HCEC 1CT (cell line): ENCODE results near the gene PLCB4.

Experiments
- DNase-seq: peaks from one replicate; pipeline ENCODE4 v3.0.0-alpha.2; 2017

PLCB4 gene

GRCh38 chr20:9062066-9062465 is 6.8 kb upstream of the PLCB4 start:
- no peak for DNase-seq

DNA sequence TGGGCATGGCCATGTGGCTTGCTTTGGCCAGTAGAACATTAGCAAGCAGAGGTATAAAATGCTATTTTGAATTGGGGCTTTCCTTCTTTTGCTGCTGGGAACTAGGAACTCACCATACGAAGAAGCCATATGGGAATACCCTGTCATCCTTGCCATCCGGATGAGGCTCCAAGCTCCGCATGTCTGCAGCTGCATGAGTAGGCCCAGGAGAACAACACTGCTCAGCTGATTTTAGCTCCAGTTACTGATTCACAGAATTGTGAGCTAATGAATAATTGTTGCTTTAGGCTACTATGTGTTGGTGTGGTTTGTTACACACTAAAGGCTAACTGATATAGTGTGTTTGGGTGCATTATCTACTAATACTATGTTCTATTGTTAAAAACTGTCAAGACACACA is 2.7 kb upstream of the PLCB4 start:
- no peak for DNase-seq

DNA sequence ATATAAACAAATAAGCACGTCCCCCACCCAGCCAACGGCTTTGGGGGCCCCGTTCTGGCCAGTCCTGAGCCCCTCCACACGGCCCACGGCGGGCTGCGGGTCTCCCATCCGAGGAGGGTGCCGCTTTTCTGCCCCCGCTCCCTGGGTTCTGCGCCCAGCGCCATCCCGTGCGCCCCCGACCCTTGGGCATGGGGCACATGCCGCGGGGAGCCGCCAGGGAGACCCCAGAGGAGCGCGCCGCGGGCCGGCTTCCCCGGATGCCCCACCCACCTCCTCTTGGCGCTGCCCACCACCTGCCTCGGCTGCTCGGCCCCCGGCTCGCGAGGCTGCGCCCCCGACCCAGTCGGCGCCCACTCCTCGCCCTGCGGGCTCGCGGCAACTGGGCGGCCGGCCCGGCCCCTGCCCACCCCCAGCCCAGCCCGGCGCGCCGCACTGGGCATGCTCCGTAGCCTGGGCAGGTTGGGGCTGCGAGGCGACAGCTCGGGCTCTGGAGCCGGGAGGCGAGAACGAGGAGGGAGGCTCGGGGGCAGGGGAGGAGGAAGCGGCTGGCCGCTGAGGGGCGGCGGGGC is 570 bp upstream of the PLCB4 start:
- DNase-seq = peak; percentile 48

DNA sequence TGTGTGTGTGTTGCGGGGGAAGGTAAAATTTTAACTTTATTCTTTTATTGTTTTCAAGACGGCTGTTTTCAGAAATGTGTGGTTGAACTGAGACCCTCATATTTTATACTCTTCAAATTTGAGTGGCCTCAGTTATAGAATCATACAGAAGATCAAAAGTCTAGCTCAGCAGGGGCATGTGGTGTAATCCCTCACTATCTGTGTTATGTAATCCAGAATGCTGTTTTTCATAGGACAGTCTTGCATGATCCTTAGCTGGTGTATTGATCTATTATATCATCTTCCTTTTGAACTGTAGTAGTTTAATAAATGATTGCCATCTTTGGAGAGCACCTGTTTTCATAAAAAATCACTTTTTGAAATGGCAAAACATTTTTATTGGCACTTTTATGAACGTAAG is 1.4 kb downstream of the PLCB4 start:
- no peak for DNase-seq

GRCh38 chr20:9071976-9072726 is 3.3 kb downstream of the PLCB4 start:
- DNase-seq = peak; percentile 33

GRCh38 chr20:9072861-9073500 is 4.1 kb downstream of the PLCB4 start:
- DNase-seq = no peak

- no peak for DNase-seq
Observed at GRCh38 chr20:9075264-9076095, 6.6 kb downstream of the PLCB4 start.

GRCh38 chr20:9076440-9076839 is 7.6 kb downstream of the PLCB4 start:
- no peak for DNase-seq

DNA sequence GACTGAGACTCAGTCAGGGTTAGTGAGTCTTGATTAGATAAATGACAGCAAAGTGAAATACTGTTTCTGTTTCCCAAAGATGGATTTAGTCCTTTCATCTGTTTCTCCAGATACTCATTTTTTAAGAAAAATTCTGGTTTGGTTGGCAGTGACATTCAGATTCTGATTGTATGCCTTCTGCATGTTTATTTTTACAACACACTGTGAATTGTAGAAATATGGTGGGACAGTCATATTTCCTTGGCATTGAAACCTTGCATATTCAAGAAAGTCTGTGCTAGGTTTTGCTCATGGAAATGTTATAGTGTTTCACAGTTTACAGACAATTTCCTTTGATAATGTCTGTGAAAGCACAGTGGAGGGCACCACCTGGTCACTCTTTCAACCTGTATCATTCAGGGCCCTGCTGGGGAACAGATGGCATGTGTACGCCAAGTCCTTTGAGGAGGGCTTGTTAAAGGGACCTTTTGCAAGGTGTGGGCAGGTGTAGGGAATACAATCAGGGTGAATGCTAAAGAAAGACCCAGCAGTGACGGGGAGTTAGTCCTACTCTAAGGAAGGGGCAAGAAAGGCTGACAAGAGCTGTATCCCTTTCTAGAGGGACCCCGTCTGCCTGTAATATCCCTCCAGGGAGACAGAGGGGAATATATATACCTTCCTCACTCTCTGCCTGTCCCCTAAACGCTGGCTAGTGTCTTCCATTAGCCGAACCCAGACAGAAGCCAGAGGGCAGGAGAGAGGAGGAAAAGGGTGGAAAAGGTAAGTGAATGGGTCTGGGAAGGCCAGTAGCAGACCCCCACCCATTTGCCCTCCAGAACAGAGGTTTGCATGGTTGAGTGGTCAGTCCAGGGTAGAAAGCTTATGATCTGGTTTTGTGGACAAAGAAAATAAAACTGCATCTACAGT is 10.2 kb downstream of the PLCB4 start:
- no peak for DNase-seq

DNA sequence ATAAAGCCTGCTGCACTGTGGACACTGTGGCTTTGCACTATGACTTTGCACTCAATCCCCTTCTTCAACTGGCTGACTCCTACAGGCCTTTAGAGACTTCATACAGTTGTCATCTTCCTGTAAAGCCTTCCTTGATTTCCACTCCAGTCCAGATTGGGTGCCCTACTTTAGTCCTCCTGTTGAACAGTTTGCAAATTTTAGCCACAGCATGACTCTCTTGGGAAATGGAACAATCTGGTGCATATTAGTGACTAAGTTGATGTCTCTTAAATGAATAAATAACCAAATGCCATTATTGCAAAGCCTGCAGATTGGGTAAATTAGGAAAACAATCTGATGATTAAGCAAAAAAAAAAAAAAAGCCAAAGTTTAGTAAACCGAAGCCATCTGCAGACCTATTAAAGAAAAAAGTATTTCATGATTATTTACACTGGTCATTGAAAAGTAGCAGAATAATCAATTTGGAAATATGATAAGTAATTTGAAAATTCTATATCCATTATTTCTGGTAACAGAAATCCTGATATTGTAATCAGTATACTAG is 12.6 kb downstream of the PLCB4 start:
- peak; percentile 23 for DNase-seq

DNA sequence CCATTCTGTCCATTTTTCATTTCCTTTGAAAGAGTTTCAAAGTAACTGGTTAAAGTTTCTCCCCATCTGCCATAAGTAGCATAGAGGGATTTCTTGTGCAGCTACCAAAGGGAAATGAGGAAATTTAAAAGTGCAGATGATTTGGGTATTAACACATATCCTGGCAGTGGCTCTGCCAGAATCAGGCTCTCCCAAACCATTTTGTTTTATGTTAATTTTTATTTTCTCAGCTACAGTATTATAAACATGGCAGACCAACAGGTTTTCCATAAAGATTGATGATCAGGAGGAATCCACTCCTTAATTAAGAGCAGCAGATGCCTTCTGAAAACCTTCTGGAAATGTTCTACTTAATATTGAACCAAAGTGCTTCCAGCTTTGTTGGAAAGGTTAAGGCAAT is 13.9 kb downstream of the PLCB4 start:
- DNase-seq = no peak

DNA sequence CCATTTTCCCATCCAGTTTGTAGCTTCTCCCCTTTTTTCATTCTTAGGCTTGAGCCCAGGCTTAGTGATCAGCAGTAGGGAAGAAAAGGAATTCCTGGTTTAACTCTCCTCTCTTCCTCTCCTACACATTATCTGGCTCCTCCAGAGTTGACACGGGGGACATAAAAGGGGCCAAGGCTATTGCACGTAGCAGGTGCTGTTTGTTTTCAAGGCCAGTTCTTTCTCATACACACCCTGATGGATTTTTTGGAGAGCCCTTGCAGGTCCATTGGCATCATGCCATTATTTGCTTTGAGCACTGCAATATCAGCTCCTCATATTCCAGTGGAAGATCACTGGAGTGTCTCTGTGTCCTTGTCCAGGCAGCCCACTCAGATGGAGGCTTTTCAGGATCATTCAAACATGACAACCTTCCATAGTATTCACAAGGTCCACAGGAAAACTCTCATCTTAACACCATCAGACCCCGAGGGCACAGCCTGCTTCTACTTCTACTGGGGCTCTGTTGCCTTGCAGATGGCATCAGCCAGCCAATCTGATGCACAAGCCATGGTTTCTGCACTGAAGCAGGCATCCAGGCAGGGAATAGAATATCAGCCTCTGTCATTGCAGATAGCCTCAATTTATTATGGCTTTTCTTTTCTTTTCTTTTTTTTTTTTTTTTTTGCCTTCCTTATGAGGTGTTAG is 18.8 kb downstream of the PLCB4 start:
- DNase-seq = no peak

DNA sequence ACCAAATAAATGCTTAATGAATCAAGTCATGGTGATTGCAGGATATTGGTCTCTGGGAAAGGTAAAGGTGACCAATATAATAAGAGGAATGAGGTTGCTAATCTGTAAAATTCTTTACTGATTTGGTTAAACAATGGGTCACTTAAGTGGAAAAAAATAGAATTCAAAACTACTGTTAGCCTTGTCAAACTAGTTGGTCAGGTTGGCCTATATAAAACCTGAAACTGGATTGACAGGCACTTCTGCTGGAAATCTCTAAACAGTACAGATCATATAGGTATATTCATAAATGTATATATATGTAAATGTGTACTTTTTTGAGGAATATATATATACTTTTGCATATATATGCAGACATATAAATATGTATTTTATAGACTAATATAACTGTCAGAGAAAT is 19.7 kb downstream of the PLCB4 start:
- DNase-seq = no peak

GRCh38 chr20:9092113-9092512 is 23.2 kb downstream of the PLCB4 start:
- DNase-seq = no peak

GRCh38 chr20:9092655-9093054 is 23.8 kb downstream of the PLCB4 start:
- DNase-seq = no peak

DNA sequence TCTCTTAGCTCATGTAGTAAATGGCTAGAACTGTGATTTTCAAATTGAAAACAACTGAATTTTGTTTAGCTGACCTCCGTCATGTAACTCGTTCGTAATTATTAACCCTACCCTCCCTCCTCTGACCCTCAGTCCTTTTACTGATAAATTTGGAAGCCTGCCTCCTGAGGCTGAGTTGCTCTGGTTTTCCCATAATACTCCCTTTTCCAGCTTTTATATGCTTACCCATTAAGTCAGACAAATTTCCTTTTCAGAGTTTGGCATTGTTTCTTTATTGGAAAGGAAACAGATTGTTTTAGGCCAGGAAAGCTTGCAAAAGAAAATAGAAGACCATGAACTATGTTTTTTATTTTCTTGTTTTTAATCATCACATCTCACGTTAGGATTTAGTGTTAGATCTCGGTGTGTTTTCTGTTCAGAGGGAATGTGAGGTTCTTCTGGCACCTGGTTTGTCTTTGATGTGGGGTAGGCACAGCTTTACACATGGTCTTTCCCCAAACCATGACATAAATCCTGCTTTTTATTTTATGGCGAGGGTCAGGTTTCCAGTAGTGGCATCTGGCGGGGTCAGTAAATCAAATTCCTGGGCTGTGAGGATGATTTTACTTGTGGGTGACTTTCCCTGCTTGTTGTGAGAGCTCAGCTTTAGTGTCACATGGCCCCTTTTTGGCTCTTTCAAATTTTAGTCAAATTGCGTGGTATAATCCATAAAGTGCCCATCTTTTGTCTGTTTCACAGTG is 24.5 kb downstream of the PLCB4 start:
- no peak for DNase-seq

DNA sequence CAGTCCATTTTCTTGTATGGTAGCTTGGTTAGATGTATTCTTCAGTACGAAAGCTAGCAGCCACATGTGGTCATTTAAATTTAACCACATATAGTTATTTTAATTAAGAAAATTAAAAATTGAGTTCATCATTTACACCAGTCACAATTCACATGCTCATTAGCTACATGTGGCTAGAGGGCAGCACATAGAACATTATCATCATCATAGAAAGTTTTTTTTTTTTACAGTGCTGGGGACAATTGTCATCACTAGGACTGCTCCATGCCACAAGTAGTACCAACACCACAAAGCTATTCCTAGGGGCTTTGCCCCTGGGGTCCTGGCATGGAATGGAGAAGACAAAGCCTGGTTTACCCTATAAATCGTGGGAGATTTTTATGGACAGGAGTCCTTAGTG is 30.5 kb downstream of the PLCB4 start:
- no peak for DNase-seq

DNA sequence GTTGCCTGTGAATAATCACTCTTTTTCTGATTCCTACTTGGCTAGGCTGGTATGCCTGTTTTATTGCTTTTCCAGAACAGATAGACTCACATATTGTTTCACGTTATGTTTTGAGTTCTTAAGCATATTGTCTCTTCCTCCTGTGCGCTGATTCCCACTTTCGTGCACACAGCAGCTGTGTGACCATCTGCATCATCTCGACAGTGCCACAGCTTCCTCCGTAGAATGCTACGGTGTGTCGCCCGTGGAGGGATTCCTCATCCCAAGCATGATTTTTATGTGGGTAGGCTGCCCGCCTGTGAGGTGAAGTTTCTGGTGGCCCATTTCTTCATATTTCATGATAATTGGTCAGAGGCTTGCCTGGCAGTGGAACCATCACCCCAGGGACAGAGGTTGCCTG is 31.8 kb downstream of the PLCB4 start:
- no peak for DNase-seq

GRCh38 chr20:9102456-9102855 is 33.6 kb downstream of the PLCB4 start:
- no peak for DNase-seq

GRCh38 chr20:9103955-9104354 is 35.1 kb downstream of the PLCB4 start:
- DNase-seq = peak; percentile 12

DNA sequence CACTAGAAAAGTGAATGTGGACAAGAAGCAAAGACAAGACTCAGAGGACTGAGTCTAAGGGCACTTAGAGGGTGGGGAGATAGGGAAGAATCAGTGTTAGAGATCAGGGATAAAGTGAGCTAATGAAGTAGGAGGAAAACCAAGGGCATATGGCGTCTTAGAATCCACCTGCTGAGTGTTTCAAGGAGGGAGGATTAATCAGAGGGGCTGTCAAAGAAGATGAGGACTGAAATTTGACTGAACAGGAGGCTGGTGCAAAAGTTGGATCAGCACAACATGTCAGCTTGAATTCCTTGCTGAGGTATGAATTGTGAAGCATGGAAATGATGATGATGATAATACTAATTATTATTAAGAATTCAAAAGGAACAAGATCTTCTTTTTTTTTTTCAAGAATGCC is 39.4 kb downstream of the PLCB4 start:
- DNase-seq = no peak
